H1 (cell line): ENCODE measurements around the gene UMODL1. TPM values are rescaled to one million over a fixed set of nuclear protein-coding genes. Genes with fewer than 3 reads are reported as not detected.

ENCODE experiments used
- CBX8 ChIP-seq: fragments of 300-800, 300-1000 bp; sonication (generic); IDR thresholded peaks from 2 replicates; pipeline ENCODE4 v1.7.1; 2016; ENCODE audit warnings: low read depth, low read length, borderline replicate concordance
- TAF1 ChIP-seq: IDR thresholded peaks from 2 replicates; pipeline ENCODE4 v1.6.1; 2011; ENCODE audit warnings: mild to moderate bottlenecking, low read depth, low read length
- polyA plus RNA-seq, 7 experiments: library from polyadenylated mRNA; depleted of rRNA in 3 of 7; stranded (reverse) in 5 of 7; unstranded in 2 of 7; fragments of >200 nt in 5 of 7; fragments of 200-250 nt in 2 of 7; gene quantifications; 1 replicate in 5 of 7; 2 replicates in 1 of 7; 4 replicates in 1 of 7; pipeline versions ENCODE4 v1.2.1 to v1.2.3, GENCODE V29; 2011 to 2013; ENCODE audit warnings: missing spikeins in 2 of 7, mixed read lengths in 2 of 7
- total RNA-seq: library from RNA; stranded (reverse); fragmentation: NEBNext Ultra II Directional; extraction: Animal tissue kit (Norgen Biotek cat#: 25700); gene quantifications from 2 replicates; pipeline ENCODE4 v1.2.1, GENCODE V29; 2021

Gene UMODL1
- total and polyA plus RNA-seq, 2 of the 8 experiments (the other 6 are each of a cell fraction or from before 2014, with no cell fraction given), result not detected

GRCh38 chr21:42060166-42060565, 11.0 kb upstream of the UMODL1 start (continued):
- TF ChIP-seq TAF1, result no peak
- no peak for TF ChIP-seq CBX8
